OCI-LY1 (cell line): Measurements from ENCODE around the gene MRPL45.

Experiments used
- H2AFZ ChIP-seq: fragments of 200-600 bp; sonication (generic), shearing (Covaris generic); 2 replicates; pipeline ENCODE4 v1.6.0; 2014; ENCODE audit warnings: antibody characterized with exemption, mild to moderate bottlenecking, low read length
- H3F3A ChIP-seq: fragments of 200-600 bp; sonication (generic), shearing (Covaris generic); 2 replicates; pipeline ENCODE4 v1.6.0; 2014; ENCODE audit warnings: mild to moderate bottlenecking, antibody characterized with exemption, low read length, moderate library complexity; ENCODE audit not compliant: insufficient read depth
- H3K27ac ChIP-seq: fragments of 200-600 bp; sonication (generic); 2 replicates; pipeline ENCODE4 v1.5.1; 2014; ENCODE audit warnings: low read length, mixed run types, mild to moderate bottlenecking, low read depth; ENCODE audit not compliant: poor library complexity, severe bottlenecking
- H3K27me3 ChIP-seq: fragments of 200-600 bp; sonication (generic); 2 replicates; pipeline ENCODE4 v1.6.0; 2014; ENCODE audit warnings: antibody characterized with exemption, mild to moderate bottlenecking, low read length, moderate library complexity; ENCODE audit not compliant: insufficient read depth
- H3K36me3 ChIP-seq: fragments of 200-600 bp; sonication (generic); 2 replicates; pipeline ENCODE4 v1.6.1; 2014; ENCODE audit warnings: mild to moderate bottlenecking, antibody characterized with exemption, low read length, moderate library complexity, mixed read lengths; ENCODE audit not compliant: insufficient read depth
- H3K4me1 ChIP-seq: fragments of 200-600 bp; sonication (generic); 2 replicates; pipeline ENCODE4 v1.5.1; 2014; ENCODE audit warnings: mild to moderate bottlenecking, low read length, moderate library complexity; ENCODE audit not compliant: insufficient read depth, severe bottlenecking
- H3K4me2 ChIP-seq: fragments of 200-600 bp; sonication (generic), shearing (Covaris generic); 2 replicates; pipeline ENCODE4 v1.6.1; 2014; ENCODE audit warnings: low read length
- H3K4me3 ChIP-seq: fragments of 200-600 bp; sonication (generic); 2 replicates; pipeline ENCODE4 v1.5.1; 2014; ENCODE audit warnings: low read length, low read depth, mild to moderate bottlenecking, mixed read lengths; ENCODE audit not compliant: poor library complexity, severe bottlenecking
- H3K79me2 ChIP-seq: fragments of 200-600 bp; shearing (Covaris generic); 2 replicates; pipeline ENCODE4 v1.6.1; 2016; ENCODE audit warnings: mixed run types, low read length, mixed read lengths; ENCODE audit not compliant: insufficient read depth
- H3K9ac ChIP-seq: fragments of 200-600 bp; sonication (generic), shearing (Covaris generic); 2 replicates; pipeline ENCODE4 v1.6.1; 2014; ENCODE audit warnings: mild to moderate bottlenecking, low read length, mixed read lengths
- H3K9me2 ChIP-seq: fragments of 200-600 bp; sonication (generic), shearing (Covaris generic); 2 replicates; pipeline ENCODE4 v1.6.1; 2014; ENCODE audit warnings: low read depth, mild to moderate bottlenecking, low read length, mixed read lengths
- H3K9me3 ChIP-seq: fragments of 200-600 bp; shearing (Covaris generic); 2 replicates; pipeline ENCODE4 v1.6.1; 2014; ENCODE audit warnings: low read length, mixed read lengths
- H4K20me1 ChIP-seq: fragments of 200-600 bp; sonication (generic), shearing (Covaris generic); 2 replicates; pipeline ENCODE4 v1.6.0; 2016; ENCODE audit warnings: mild to moderate bottlenecking, low read length; ENCODE audit not compliant: insufficient read depth
- CTCF ChIP-seq: fragments of 200-600 bp; sonication (generic), shearing (Covaris generic); IDR thresholded peaks from 2 replicates; pipeline ENCODE4 v1.5.1; 2017; ENCODE audit warnings: mild to moderate bottlenecking, antibody characterized with exemption, low read length, moderate library complexity, mixed read lengths
- EZH2 ChIP-seq: fragments of 200-600 bp; sonication (generic), shearing (Covaris generic); IDR thresholded peaks from 2 replicates; pipeline ENCODE4 v1.8.0; 2017; ENCODE audit warnings: borderline replicate concordance, mixed run types, mild to moderate bottlenecking, antibody characterized with exemption, low read length, moderate library complexity, mixed read lengths

The MRPL45 gene

GRCh38 chr17:38344420-38344745, 47.4 kb downstream of the MRPL45 start:
- TF ChIP-seq CTCF, result no peak
- no peak for TF ChIP-seq EZH2
- Histone ChIP-seq H3K36me3 (no peaks in the 10 kb centered on the region), H3K27me3 (no peaks in the 10 kb centered on the region; the same call in 1 of the 2 replicates), H3F3A (no peaks in the 10 kb centered on the region), H3K4me3 (no peak overlapping the region), H3K27ac (no peak overlapping the region), H2AFZ (no peak overlapping the region), H3K9ac (no peak overlapping the region), H3K79me2 (no peaks in the 10 kb centered on the region), H3K4me1 (peaks cover 9% of the 10 kb centered on the region), H3K4me2 (no peak overlapping the region), H4K20me1 (no peaks in the 10 kb centered on the region), H3K9me3 (no peaks in the 10 kb centered on the region), H3K9me2 (no peaks in the 10 kb centered on the region)

GRCh38 chr17:38345743-38346142, 48.8 kb downstream of the MRPL45 start:
- Histone ChIP-seq H3K4me2 (no peak overlapping the region), H3F3A (no peaks in the 10 kb centered on the region)

GRCh38 chr17:38349097-38349730, 52.2 kb downstream of the MRPL45 start:
- Histone ChIP-seq H3K4me2 (no peak overlapping the region), H3K9ac (no peak overlapping the region), H3F3A (no peaks in the 10 kb centered on the region), H2AFZ (no peak overlapping the region), H3K4me3 (no peak overlapping the region), H3K27ac (no peak overlapping the region), H3K79me2 (no peaks in the 10 kb centered on the region), H4K20me1 (no peaks in the 10 kb centered on the region), H3K9me2 (no peaks in the 10 kb centered on the region), H3K4me1 (peaks cover 35% of the 10 kb centered on the region), H3K9me3 (no peaks in the 10 kb centered on the region), H3K36me3 (no peaks in the 10 kb centered on the region), H3K27me3 (no peaks in the 10 kb centered on the region; the same call in 1 of the 2 replicates)
- TF ChIP-seq CTCF (peak; percentile 86), EZH2 (no peak)

More at GRCh38 chr17:38345743-38346142, 48.8 kb downstream of the MRPL45 start:
- no peaks in the 10 kb centered on the region for H3K36me3 ChIP-seq
- H3K27me3 ChIP-seq, result no peaks in the 10 kb centered on the region; the same call in 1 of the 2 replicates
- no peak overlapping the region for H2AFZ ChIP-seq
- no peak overlapping the region for H3K9ac ChIP-seq
- no peaks in the 10 kb centered on the region for H4K20me1 ChIP-seq
- H3K27ac ChIP-seq, result no peak overlapping the region
- no peaks in the 10 kb centered on the region for H3K9me2 ChIP-seq
- no peak for TF ChIP-seq EZH2
- no peak for TF ChIP-seq CTCF
- H3K4me3 ChIP-seq, result no peak overlapping the region
- no peaks in the 10 kb centered on the region for H3K9me3 ChIP-seq
- H3K79me2 ChIP-seq, result no peaks in the 10 kb centered on the region
- peaks cover 11% of the 10 kb centered on the region for H3K4me1 ChIP-seq
